GM19099 (cell line): ENCODE measurements around the gene SCARF1.
A peak's percentile ranks its signal among the peaks of the same experiment; 100 is the strongest.

ENCODE experiments used
- POLR2A ChIP-seq: IDR thresholded peaks from 3 replicates; pipeline ENCODE4 v1.6.1; 2011; ENCODE audit warnings: low read depth; ENCODE audit not compliant: insufficient read length; ENCODE audit errors: extremely low read depth

SCARF1 gene

DNA sequence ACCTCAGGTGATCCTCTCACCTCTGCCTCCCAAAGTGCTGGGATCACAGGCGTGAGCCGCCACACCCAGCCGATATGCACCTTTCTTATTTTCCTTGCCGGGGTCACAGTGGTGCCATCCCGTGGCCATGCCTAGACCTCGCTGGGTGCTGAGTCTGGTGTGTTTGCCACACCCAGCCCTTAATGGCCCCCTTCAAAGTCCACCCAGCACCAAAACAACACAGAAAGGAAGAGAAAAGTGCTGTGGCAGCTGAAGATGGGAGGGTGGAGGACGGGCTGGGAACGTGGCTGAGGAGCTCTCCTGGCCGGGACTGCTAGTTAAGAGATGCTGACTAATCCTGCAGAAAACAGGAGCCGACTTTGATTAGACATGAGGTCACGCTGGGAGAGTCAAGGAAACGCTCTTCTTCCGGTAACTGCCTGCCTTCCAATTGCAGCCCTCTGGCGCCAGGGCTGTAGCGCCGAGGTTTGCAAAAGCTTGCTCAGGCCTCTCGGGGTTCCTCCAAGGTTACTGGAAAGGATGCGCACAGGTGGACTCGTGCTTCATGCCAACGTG, 27.8 kb downstream of the SCARF1 start:
- TF ChIP-seq POLR2A = no peak

- TF ChIP-seq POLR2A = no peak
Measured at GRCh38 chr17:1616101-1616500, 29.4 kb downstream of the SCARF1 start.

DNA sequence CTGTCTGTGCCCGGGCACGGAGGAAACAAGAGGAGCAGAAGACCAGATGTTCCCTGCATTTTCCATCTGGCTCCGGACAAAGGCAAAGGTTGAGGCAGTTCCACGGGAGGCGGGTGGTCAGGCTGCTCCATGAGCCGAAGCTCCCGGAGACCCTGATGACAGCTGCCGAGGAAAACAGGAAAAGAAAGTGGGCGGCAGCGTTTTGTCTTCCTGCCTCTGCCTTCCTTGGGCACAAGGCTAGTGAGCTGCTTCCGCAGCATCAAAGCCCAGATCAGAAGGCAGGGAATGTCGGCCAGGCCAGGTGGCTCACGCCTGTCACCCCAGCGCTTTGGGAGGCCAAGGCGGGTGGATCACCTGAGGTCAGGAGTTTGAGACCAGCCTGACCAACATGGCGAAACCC, 33.1 kb downstream of the SCARF1 start:
- no peak for TF ChIP-seq POLR2A

DNA sequence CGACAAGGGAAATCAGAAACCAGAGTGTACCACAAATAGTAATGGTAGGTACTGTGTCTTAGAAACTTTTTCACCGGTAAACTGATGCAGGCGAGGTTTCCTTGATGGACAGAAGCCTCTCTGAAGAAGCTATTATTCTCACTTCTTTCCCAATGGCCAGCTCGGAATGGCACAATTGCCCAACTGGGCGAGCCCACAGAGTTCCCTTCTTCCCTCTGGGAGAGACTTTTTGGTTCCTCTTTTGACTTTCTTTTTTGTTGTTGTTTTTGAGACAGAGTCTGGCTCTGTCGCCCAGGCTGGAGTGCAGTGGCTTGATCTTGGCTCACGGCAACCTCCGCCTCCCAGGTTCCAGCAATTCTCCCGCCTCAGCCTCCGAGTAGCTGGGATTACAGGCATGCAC, 33.8 kb downstream of the SCARF1 start:
- TF ChIP-seq POLR2A = no peak

- TF ChIP-seq POLR2A = no peak
Measured at GRCh38 chr17:1608676-1609075, 36.9 kb downstream of the SCARF1 start.

DNA sequence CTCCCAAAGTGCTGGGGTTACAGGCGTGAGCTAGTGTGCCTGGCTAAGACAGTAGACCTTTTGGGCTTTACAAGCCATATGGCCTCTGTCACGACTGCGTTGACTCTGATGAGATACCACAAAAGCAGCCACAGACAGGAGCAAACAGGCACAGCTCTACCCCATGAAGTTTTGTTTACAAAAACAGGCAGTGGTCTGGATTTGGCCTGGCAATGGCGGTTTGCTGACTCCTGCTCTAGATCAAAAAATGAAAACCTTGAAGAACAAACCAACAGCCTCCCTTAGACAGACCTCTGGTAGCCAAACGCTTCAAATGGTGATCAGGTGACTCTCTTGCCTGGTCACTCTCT, 37.6 kb downstream of the SCARF1 start:
- TF ChIP-seq POLR2A = no peak

DNA sequence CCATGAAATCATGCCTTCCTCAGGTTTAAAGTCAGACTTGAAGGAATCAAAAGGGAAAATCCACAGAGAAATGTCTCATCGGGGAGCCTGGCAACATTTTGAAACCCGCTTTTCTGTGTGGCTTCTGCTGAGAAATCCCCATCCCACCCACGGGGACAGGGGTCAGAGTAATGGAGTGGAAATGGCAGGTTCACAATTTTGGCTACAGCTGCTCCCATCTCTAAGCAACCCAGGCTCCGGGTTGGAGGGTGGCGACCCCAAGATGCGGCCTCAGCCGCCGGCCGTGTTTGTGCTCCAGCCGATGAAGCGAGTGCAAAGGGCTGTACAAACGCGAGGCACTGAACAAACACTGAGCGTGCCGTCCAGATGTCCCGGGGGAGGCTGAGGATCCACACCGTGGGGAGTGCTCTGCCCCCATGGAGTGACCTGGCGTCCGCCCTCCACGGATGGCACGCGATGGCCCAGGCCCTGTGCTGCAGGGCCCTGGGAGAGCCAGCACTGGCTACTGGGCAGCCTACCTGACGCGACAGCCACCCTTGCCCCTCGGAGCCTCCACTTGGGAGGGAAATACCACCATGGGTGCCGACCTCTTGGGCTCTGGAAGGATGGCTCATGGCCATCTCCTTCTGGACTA, 39.1 kb downstream of the SCARF1 start:
- peak; percentile 61 for TF ChIP-seq POLR2A

- TF ChIP-seq POLR2A = no peak
Measured at GRCh38 chr17:1605681-1606351, 39.7 kb downstream of the SCARF1 start.

- no peak for TF ChIP-seq POLR2A
Measured at GRCh38 chr17:1604831-1605528, 40.6 kb downstream of the SCARF1 start.

- no peak for TF ChIP-seq POLR2A
Measured at GRCh38 chr17:1601571-1601970, 44.0 kb downstream of the SCARF1 start.

- TF ChIP-seq POLR2A = no peak
Measured at GRCh38 chr17:1598399-1599095, 47.0 kb downstream of the SCARF1 start.

DNA sequence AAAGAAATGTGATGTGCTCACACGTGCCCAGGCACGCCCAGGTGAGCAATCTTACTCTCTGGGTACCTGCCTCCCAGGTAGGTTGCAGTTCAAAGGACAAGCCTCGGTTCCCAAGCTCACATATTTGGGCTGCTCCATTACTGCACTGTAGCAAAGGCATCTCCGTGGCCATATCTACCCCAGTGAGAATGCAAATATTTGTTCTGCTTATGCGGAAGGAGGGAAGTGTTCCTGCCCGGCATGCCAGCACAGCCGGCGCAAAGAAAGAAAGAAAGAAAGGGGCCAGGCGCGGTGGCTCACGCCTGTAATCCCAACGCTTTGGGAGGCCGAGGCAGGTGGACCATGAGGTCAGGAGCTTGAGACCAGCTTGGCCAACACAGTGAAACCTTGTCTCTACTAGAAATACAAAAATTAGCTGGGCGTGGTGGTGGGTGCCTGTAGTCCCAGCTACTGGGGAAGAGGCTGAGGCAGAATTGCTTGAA, 47.6 kb downstream of the SCARF1 start:
- no peak for TF ChIP-seq POLR2A

DNA sequence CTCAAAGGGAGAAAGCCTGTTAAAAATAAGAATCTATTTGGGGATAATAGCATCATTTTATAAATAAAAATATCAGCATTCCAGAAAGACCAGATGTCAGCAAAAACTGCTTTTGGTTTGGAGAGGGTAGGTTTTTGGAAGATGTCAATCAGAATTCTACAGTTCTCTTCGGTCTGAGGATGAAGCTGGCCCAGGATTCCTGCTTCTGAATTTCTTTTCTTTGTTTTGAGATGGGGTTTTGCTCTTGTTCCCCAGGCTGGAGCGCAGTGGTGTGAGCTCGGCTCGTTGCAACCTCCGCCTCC, 52.0 kb downstream of the SCARF1 start:
- TF ChIP-seq POLR2A = no peak

DNA sequence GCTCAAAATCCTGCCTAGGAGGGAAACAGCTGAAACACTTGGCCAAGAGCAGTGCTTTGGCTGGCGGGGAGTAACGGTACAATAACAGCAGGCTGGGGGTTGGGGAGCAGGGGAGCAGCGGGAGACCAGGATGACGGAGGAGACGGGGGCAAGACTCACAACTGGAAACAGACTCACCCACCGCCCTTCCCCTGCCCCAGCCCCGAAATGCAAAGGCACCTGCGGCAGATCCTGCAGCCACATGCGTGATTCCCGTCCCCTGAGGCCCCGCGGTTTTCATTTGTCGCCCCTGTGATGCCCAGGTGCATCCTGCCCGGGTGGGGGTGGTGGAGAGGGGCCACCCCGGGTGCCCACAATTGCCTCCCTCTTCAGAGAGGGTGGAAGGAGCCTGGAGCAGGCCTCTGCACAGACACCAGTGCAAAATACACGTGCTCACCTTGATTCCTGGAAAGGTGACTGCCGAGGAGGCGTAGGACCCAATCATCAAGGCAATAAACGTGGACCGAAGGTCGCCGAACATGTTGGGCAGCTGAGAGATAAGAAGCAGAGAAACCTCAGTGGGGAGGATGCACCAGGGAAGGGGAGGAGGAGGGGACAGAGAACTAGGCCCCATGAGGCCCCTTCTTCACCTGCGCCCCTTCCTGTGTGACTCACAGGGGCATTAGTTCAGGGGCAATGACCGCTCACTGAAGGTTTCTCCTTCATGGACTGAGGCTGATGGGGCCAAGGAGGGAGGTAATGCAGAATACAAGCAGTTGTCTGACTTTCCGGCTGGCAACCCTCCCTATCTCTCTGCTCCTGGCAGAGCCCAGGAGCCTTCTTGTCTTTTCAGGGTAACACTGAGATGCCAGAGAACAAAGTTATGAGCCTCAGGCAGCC, 52.5 kb downstream of the SCARF1 start:
- TF ChIP-seq POLR2A = peak; percentile 15
